B cell (primary cell): ENCODE data around the gene GNAL. TPM values are rescaled to one million over a fixed set of nuclear protein-coding genes. Genes with fewer than 3 reads are reported as not detected.

Source experiments
- ATAC-seq: fragments of 200-7000 bp; cut with Tn5 transposase; one replicate; pipeline ENCODE4 v1.10.0; 2021; ENCODE audit warnings: low read depth, mild to moderate bottlenecking, moderate number of reproducible peaks, moderate library complexity
- CTCF ChIA-PET: fragments of 350-600 bp; sonication (Branson Sonifier 250); formaldehyde crosslinking; loops from one replicate; lab custom pipeline; 2021; ENCODE audit warnings: antibody characterized with exemption, inconsistent platforms; lab: Charles Lee
- POLR2A ChIA-PET: fragments of 350-600 bp; sonication (Branson Sonifier 250); formaldehyde crosslinking; loops from one replicate; lab custom pipeline; 2021; ENCODE audit warnings: antibody characterized with exemption; lab: Charles Lee
- DNase-seq: peaks from one replicate; pipeline ENCODE4 v3.0.0; 2013
- H2AFZ ChIP-seq: 2 replicates; pipeline ENCODE4 v1.6.1; 2012; ENCODE audit warnings: mild to moderate bottlenecking, low read depth, low read length; ENCODE audit not compliant: insufficient read depth, poor library complexity, severe bottlenecking
- H3K27ac ChIP-seq, 2 donors: 1 replicate in 1 of 2; 2 replicates in 1 of 2; pipeline ENCODE4 v1.5.1; 2012 to 2013; ENCODE audit warnings: low read length in 2 of 2, mild to moderate bottlenecking in 2 of 2, moderate library complexity in 1 of 2
- H3K27me3 ChIP-seq, 4 experiments: fragments of 200-600 bp in 1 of 4; sonication (generic) in 1 of 4; replicated peaks in 1 of 4; 1 replicate in 2 of 4; 2 replicates in 2 of 4; pipeline versions ENCODE4 v1.6.1 to v1.7.0; 2013 to 2016; ENCODE audit warnings: low read length in 3 of 4, mild to moderate bottlenecking in 2 of 4, mixed read lengths in 1 of 4, moderate library complexity in 1 of 4; ENCODE audit not compliant: insufficient read depth in 4 of 4, control insufficient read depth in 3 of 4; ENCODE audit errors: control extremely low read depth in 1 of 4
- H3K36me3 ChIP-seq, 2 experiments: replicated peaks in 1 of 2; 1 replicate in 1 of 2; 2 replicates in 1 of 2; pipeline versions ENCODE4 v1.6.1 to v1.7.1; 2013; ENCODE audit warnings: low read length in 1 of 2; ENCODE audit not compliant: insufficient read depth in 2 of 2, control insufficient read depth in 1 of 2; ENCODE audit errors: control extremely low read depth in 1 of 2, extremely low read depth in 1 of 2
- H3K4me1 ChIP-seq, 2 donors: fragments of 200-600 bp in 1 of 2; sonication (generic) in 1 of 2; 1 replicate in 1 of 2; 2 replicates in 1 of 2; pipeline versions ENCODE4 v1.5.1 to v1.6.1; 2013 to 2017; ENCODE audit warnings: low read length in 2 of 2; ENCODE audit not compliant: control insufficient read depth in 2 of 2, insufficient read depth in 2 of 2
- H3K4me2 ChIP-seq: replicated peaks from 2 replicates; pipeline ENCODE3; 2012; ENCODE audit warnings: mild to moderate bottlenecking, low read depth, low read length; ENCODE audit not compliant: poor library complexity, severe bottlenecking
- H3K4me3 ChIP-seq, 5 experiments: fragments of 200-600 bp in 1 of 5; sonication (generic) in 1 of 5; 1 replicate in 3 of 5; 2 replicates in 2 of 5; pipeline versions ENCODE4 v1.5.1 to v1.7.0; 2011 to 2016; ENCODE audit warnings: low read length in 4 of 5, mild to moderate bottlenecking in 4 of 5, low read depth in 2 of 5, control low read depth in 1 of 5, moderate library complexity in 1 of 5; ENCODE audit not compliant: insufficient read depth in 1 of 5; ENCODE audit errors: control extremely low read depth in 1 of 5, extremely low read depth in 1 of 5
- H3K79me2 ChIP-seq: fragments of 200-600 bp; sonication (generic); one replicate; pipeline ENCODE4 v1.6.0; 2016; ENCODE audit warnings: low read length; ENCODE audit not compliant: control insufficient read depth, insufficient read depth
- H3K9ac ChIP-seq: fragments of 200-600 bp; sonication (generic); 2 replicates; pipeline ENCODE4 v1.6.1; 2017; ENCODE audit warnings: mild to moderate bottlenecking, low read length, moderate library complexity
- H3K9me3 ChIP-seq, 3 donors: one replicate each; pipeline versions ENCODE4 v1.6.1 to v1.7.1; 2013; ENCODE audit warnings: low read length in 2 of 3; ENCODE audit not compliant: control insufficient read depth in 2 of 3, insufficient read depth in 1 of 3; ENCODE audit errors: control extremely low read depth in 1 of 3
- H4K20me1 ChIP-seq: 2 replicates; pipeline ENCODE4 v1.6.0; 2012; ENCODE audit warnings: mild to moderate bottlenecking, low read length; ENCODE audit not compliant: insufficient read depth, control insufficient read depth, poor library complexity, severe bottlenecking
- H3K27ac Mint-ChIP-seq: one replicate; pipeline ENCODE4 v1.8.0; 2021; ENCODE audit warnings: mixed read lengths
- H3K27me3 Mint-ChIP-seq: one replicate; pipeline ENCODE4 v1.8.0; 2021; ENCODE audit warnings: mixed read lengths
- H3K4me1 Mint-ChIP-seq: one replicate; pipeline ENCODE4 v1.8.0; 2021; ENCODE audit warnings: mixed read lengths
- H3K4me3 Mint-ChIP-seq: one replicate; pipeline ENCODE4 v1.8.0; 2021; ENCODE audit warnings: mixed read lengths
- H3K9me3 Mint-ChIP-seq: one replicate; pipeline ENCODE4 v1.8.0; 2022; ENCODE audit warnings: mixed read lengths; ENCODE audit not compliant: insufficient read depth
- CTCF ChIP-seq: fragments of 200-600 bp; IDR thresholded peaks from one replicate; pipeline ENCODE4 v1.8.0; 2022; ENCODE audit warnings: antibody characterized with exemption, mild to moderate bottlenecking
- EZH2 ChIP-seq: IDR thresholded peaks from 2 replicates; pipeline ENCODE4 v1.6.1; 2012; ENCODE audit warnings: borderline replicate concordance, low read depth, mild to moderate bottlenecking, moderate library complexity, low read length; ENCODE audit not compliant: insufficient read depth, poor library complexity, severe bottlenecking
- WGBS: methylation state at CpG from one replicate; pipeline ENCODE4 v1.1.5; 2013; ENCODE audit warnings: missing lambda C conversion rate; ENCODE audit not compliant: insufficient coverage; 5-methylcytosine and 5-hydroxymethylcytosine counted together
- intact Hi-C: fragments of 100-400 bp; cut with micrococcal nuclease; formaldehyde crosslinking; loops from one replicate; pipeline ENCODE4 v1.10.0; 2022
- polyA plus RNA-seq: library from polyadenylated mRNA; depleted of rRNA; stranded (reverse); fragments of >200 nt; gene quantifications from 2 replicates; pipeline ENCODE4 v1.2.3, GENCODE V29; 2012
- total RNA-seq, 2 donors: library from RNA; stranded (reverse); fragments of 120-200 nt in 1 of 2; gene quantifications; 1 replicate in 1 of 2; 2 replicates in 1 of 2; pipeline versions ENCODE4 v1.2.3 to v1.2.4, GENCODE V29; 2013 to 2022

The GNAL gene
- total and polyA plus RNA-seq, 2 donors (not counting 1 experiment from before 2014, with no cell fraction given): 0.01 to 0.12 TPM

GRCh38 chr18:11932393-11932792, 243.3 kb downstream of the GNAL start:
- POLR2A ChIA-PET: no interaction called here
- Mint-ChIP-seq H3K27me3 (peaks cover 4% of the 10 kb centered on the region), H3K27ac (no peak overlapping the region), H3K4me3 (no peak overlapping the region), H3K9me3 (no peaks in the 10 kb centered on the region), H3K4me1 (no peaks in the 10 kb centered on the region)
- H3K4me3 ChIP-seq: no peak overlapping the region
- H3K27me3 ChIP-seq: no peaks in the 10 kb centered on the region
- H3K27ac ChIP-seq: no peak overlapping the region
- no peaks in the 10 kb centered on the region for H3K4me1 ChIP-seq
- H3K36me3 ChIP-seq: no peaks in the 10 kb centered on the region
- no peaks in the 10 kb centered on the region for H3K9me3 ChIP-seq
- CTCF ChIA-PET: interaction anchor here (1.0 to 11.8 kb wide), 4 partner anchors 9 to 109 kb away, joined by 3 to 390 read pairs (median 6); no protein-coding TSS in a partner anchor
- no peaks in the 10 kb centered on the region for H4K20me1 ChIP-seq
- intact Hi-C loops: no loop called here
- no peak overlapping the region for H3K9ac ChIP-seq
- no peak for DNase-seq
- no peaks in the 10 kb centered on the region for H3K79me2 ChIP-seq
- H2AFZ ChIP-seq: no peak overlapping the region
- H3K4me2 ChIP-seq: no peak overlapping the region
- TF ChIP-seq CTCF (no peak), EZH2 (no peak)
- 93% methylated on average over 14 of the region's 14 CpGs for WGBS
- no peak for ATAC-seq

Other genes starting within 250 kb of the GNAL start
- gene SLC35G4, start 79.7 kb upstream of the GNAL start, total RNA-seq: not detected in 2 replicates
- gene SLC35G4, start 79.7 kb upstream of the GNAL start, polyA plus RNA-seq: not detected in 2 replicates
- 52.2 and 55.4 TPM in 2 replicates for gene CHMP1B, start 162.1 kb downstream of the GNAL start, total RNA-seq
- 86.0 and 108 TPM in 2 replicates for gene CHMP1B, start 162.1 kb downstream of the GNAL start, polyA plus RNA-seq
- 57.5 and 69.7 TPM in 2 replicates for gene MPPE1, start 219.1 kb downstream of the GNAL start, total RNA-seq
- 51.1 and 83.5 TPM in 2 replicates for gene MPPE1, start 219.1 kb downstream of the GNAL start, polyA plus RNA-seq